Ammon's horn (tissue), 1 donor: ENCODE results near the gene MTARC1.
A peak's percentile ranks its signal among the peaks of the same experiment; 100 is the strongest.

ENCODE experiments used
- DNase-seq: peaks from one replicate; pipeline ENCODE4 v3.0.0-alpha.2; 2016; ENCODE audit warnings: low spot score

The MTARC1 gene

DNA sequence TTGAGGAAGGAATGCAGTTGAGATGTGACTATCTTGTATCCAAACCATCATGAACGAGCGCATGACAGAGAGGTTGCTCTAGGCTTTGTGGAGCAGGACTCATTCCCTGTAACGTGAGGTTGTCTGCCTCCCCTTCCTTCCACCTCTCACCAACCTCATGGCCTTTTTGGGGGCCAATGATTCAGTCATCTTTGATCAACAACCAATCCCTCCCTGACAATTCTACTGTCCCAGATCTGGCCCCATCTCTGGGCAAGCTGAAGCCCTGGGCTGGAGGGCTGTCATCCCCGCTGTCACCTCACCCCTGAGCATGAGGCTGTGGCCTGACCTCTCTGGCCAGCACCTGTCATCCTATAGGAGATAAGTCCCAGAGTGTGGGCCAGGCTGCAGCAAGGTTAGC, 19.7 kb downstream of the MTARC1 start:
- no peak for DNase-seq

DNA sequence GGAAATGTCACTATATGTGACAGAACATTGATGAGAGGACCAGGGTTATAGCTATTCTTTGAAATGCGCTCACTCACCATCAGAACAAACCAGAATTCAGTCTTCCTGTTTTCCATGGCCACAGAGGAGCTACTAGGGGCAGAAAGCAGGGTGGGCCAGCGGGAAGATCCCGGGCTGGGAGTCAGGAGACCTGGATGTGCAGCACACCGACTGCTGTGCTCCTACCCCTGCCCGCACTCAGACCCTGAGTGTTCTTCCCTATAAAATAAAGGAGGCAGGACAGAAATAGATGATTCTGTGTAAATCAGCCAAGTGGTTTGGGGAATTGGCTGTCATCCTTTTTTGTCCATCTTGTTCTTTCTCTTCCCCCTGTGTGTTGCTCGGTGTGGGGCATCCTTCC, 21.0 kb downstream of the MTARC1 start:
- no peak for DNase-seq

- no peak for DNase-seq
Measured at GRCh38 chr1:220808345-220809186, 21.9 kb downstream of the MTARC1 start.

DNA sequence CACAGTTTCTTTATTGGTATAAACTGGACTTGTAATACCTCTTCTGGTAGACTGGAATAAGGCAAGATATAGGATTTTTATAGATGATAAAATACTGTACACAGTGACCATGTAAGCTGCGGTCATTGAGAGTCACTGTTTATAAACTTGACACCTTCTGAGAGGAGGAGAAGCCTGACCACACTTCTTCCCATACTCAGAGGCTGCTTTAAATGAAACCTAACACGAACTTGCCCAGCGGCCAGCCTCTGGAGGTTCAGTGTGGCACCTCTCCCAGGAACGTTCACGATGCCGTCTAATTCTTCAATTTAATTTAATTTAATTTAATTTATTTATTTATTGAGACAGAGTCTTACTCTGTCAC, 22.5 kb downstream of the MTARC1 start:
- DNase-seq = no peak

GRCh38 chr1:220809704-220810103, 23.0 kb downstream of the MTARC1 start:
- DNase-seq = no peak

DNA sequence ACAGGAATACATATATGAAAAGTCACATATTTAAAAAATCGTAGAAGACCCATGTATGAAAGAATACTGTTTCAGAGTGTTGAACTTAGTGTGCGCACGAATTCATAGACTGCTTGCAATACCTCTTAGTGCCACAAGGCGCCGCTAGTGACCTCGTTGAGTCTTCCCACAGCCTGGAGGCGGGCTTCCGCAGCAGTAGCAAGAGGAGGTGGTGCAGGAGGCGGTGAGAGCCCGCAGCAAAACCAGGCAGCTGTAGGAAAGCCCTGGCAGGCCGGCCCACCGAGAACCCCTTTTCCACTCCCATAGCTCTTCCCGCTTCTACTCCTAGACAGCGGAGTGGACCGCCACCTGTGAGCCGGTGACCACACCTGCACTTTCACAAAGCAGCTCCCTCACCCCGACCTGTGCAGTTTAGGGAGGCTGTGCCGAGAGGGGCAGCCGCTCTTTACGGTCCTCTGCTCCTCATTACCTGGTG, 23.5 kb downstream of the MTARC1 start:
- DNase-seq = peak; percentile 70

- DNase-seq = no peak
Measured at GRCh38 chr1:220810963-220811362, 24.2 kb downstream of the MTARC1 start.

DNA sequence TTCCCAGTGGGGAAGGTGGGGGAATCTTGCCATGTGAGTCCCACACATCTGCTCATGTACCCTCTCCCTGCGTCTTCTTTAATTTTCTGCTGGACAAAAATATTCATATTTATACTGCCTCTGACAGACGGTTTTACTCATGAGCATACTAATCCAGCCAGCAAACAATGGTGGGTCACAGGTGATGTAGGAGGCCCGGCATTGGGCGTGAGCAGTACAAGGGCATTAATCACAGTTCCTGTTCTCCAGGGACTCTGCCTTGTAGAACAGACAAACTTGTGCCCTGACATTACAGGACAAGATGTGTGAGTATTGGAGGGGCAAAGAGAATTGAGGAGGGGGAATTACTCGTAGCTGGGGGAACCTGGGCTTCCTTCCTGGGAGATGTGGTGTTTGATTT, 25.0 kb downstream of the MTARC1 start:
- no peak for DNase-seq

DNA sequence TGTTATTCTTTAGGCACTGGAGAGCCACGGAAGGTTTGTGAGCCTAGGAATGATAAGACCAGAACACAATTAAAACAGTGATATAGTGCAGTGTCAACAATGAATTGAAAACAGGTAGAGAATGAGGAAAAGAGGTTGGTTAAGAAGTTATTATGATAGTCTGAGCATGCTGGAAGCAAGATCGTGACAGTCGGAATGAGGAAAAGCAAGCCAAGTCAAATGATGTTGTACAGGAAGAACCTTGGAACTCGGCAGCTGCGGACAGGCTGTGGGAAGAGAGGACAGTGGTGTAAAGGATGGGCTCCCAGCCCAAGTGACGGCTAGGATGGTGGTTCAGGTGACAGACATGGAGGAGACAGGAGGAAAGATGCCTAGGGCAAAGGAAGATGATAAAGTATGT, 25.6 kb downstream of the MTARC1 start:
- DNase-seq = no peak

GRCh38 chr1:220813013-220813412, 26.3 kb downstream of the MTARC1 start:
- DNase-seq = no peak

DNA sequence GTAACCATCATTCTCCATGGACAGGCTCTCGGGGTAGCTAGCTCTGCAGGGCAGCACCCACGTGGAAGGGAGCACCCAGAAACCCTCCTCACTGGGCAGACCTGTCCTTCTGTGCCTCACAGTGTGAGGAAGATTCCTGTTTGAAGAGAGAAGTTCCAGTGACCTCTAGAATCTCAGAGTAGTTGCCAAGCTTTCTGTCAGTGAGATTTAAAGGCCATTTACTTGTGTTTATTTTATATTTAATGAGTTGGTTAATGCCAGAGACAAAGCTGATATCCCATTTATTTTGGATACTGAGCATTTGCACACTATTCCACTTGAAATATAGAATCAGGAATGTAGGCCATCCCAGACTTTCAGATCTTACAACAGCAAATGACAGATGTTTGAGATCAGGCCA, 28.7 kb downstream of the MTARC1 start:
- no peak for DNase-seq

- DNase-seq = no peak
Measured at GRCh38 chr1:220817907-220818306, 31.2 kb downstream of the MTARC1 start.

- DNase-seq = no peak
Measured at GRCh38 chr1:220818421-220819173, 31.9 kb downstream of the MTARC1 start.

DNA sequence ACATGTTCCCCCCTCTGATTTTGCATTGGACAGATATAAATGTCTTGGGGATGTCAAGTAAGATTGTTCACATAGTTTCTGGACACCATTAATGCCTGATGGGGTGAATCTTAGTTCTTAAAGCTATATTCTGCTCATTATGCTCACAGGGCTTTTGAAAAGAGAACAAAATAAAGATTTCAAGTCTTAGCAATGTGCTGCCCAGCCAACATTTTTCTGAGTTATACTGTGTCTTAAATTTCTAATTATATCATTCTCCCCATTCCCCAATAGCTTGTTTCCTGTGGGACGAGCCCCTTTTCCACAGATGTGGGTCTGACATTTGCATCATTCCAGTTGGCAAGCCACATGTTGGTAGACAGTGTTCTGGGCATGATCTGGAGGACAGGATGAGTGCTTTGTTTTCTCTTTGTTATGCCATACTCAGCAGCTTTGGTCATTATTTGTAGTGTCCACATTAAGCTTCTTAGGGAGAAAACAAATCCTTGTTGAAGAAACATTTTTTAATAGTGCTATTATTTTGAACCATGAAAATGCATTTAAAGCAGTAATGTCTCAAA, 32.8 kb downstream of the MTARC1 start:
- no peak for DNase-seq

- DNase-seq = no peak
Measured at GRCh38 chr1:220824031-220824989, 37.6 kb downstream of the MTARC1 start.

DNA sequence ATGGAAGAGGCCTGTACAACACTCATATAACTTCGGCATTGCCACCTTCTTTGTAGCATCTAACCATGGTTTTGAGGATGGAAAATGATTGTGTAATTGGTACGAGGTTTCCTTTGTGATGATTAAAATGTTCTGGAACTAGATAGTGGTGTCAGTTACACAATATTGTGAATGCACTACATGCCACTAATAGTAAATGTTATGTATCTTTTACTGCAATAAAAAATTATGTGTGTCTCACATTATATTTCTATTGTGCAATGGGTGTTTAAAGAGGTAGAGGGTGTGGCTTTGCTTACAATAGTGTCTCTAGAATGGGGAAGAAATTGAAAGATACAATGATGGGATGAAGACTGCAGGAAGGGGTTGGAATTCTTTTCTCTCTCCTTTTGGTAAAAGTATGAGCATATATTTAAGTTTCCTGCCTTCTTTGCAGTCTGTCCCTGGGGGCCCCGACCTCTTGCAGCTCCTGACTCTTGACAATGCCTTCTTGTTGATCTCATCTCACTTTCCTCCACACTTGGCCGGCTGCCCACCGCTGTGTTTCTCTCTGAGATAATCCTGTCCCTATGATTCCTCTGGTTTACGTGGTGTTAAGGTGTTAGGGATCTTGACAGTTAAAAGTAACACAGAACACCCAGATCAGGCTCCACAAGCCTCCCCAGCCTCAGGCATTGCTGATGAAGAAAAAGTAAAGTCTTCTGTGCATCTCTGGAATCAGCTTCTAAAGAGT, 39.3 kb downstream of the MTARC1 start:
- DNase-seq = no peak

GRCh38 chr1:220826729-220827128, 40.0 kb downstream of the MTARC1 start:
- DNase-seq = no peak

DNA sequence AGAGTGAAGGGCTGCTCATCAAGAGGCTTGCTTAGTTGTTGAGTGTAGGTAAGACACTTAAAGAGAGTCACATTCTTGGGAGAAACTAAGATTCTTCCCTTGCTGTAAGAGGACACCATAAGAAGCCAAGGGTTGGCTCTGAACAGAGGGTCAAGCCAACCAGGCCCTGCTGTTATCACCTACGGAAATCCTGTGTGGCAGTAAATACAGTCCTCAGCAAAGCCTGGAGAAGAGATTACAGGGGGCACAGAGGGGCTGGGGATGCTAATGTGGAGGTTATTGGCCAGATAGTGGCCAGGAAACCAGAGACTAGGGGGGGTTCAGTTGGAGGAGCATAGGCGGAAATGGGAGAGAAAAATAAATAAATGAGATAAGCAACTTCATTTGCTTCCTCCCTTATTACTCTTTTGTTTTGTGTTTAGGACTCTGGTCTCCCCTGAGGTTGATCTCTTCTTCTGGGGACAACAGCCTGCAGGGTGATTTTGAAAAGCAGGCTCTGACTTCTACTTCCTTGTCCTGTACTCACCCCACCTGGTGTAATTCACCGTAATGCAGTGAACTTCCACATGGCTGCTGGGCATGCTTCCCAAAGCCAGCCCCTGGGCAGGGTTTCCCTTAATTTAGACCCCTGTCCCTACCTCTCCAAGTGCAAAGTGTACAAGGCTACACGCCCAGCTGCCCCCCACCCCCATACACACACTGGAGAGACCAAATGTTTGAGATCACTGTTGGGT, 40.9 kb downstream of the MTARC1 start:
- DNase-seq = no peak

DNA sequence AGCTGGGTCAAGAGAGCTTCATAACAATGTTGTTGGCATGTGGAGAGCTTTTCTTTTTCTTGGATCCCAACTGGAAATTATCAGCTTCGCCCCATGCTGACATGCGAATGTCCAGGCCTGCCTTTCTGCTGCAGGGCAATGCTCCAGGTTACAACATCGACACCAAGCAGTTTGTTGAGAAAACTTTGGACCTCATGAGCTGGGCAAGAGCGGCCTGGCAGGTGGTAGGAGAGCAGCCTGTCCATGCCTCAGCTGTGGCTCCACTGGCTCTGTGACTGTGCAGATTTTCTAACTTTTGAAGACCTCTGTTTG, 41.4 kb downstream of the MTARC1 start:
- no peak for DNase-seq

DNA sequence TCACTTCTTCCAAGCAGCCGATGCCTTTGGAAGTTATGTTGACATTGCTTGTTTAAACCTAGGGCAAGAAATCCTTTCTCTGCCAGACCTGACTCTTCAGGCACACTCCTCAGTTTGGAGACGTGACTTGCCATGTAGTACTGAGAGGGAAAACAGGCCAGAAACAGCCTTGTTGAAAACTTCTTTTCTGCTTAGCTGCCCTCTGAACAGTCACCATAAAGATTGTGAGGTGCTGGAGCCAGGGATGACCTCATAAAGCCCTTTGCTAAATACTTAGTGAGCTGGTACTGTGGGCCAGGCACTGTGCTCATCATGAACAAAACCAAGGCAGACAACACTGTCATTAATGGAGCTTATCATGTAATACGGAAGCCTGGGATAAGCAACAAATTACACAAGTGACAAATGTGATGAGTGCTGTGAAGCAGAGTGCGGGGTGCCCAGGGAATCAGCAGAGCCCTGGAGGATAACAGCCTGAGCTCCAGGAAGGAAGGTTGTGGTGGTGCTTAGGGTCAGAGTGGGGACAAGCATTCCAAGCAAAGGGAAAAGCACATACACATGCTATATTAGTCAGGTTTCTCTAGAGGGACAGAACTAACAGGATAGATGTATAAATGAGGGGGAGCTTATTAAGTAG, 42.4 kb downstream of the MTARC1 start:
- DNase-seq = no peak
